ENCODE measurements around the gene ADAMTSL5. TPM values are rescaled to one million over a fixed set of nuclear protein-coding genes. Genes with fewer than 3 reads are reported as not detected.

Gene ADAMTSL5
- total and polyA plus RNA-seq, 2 of the 13 experiments (the other 11 are each of a cell fraction or from before 2014, with no cell fraction given) = 0.60 to 2.7 TPM

GRCh38 chr19:1503089-1503924 is 9.5 kb downstream of the ADAMTSL5 start (continued):
- TF ChIP-seq, protein P1, sequence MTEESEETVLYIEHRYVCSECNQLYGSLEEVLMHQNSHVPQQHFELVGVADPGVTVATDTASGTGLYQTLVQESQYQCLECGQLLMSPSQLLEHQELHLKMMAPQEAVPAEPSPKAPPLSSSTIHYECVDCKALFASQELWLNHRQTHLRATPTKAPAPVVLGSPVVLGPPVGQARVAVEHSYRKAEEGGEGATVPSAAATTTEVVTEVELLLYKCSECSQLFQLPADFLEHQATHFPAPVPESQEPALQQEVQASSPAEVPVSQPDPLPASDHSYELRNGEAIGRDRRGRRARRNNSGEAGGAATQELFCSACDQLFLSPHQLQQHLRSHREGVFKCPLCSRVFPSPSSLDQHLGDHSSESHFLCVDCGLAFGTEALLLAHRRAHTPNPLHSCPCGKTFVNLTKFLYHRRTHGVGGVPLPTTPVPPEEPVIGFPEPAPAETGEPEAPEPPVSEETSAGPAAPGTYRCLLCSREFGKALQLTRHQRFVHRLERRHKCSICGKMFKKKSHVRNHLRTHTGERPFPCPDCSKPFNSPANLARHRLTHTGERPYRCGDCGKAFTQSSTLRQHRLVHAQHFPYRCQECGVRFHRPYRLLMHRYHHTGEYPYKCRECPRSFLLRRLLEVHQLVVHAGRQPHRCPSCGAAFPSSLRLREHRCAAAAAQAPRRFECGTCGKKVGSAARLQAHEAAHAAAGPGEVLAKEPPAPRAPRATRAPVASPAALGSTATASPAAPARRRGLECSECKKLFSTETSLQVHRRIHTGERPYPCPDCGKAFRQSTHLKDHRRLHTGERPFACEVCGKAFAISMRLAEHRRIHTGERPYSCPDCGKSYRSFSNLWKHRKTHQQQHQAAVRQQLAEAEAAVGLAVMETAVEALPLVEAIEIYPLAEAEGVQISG (CRISPR knock-in tag; IDR thresholded peaks at IDR 0.05) = peak; percentile 44; the same call in 1 of the 2 replicates
- TF ChIP-seq, protein P2, sequence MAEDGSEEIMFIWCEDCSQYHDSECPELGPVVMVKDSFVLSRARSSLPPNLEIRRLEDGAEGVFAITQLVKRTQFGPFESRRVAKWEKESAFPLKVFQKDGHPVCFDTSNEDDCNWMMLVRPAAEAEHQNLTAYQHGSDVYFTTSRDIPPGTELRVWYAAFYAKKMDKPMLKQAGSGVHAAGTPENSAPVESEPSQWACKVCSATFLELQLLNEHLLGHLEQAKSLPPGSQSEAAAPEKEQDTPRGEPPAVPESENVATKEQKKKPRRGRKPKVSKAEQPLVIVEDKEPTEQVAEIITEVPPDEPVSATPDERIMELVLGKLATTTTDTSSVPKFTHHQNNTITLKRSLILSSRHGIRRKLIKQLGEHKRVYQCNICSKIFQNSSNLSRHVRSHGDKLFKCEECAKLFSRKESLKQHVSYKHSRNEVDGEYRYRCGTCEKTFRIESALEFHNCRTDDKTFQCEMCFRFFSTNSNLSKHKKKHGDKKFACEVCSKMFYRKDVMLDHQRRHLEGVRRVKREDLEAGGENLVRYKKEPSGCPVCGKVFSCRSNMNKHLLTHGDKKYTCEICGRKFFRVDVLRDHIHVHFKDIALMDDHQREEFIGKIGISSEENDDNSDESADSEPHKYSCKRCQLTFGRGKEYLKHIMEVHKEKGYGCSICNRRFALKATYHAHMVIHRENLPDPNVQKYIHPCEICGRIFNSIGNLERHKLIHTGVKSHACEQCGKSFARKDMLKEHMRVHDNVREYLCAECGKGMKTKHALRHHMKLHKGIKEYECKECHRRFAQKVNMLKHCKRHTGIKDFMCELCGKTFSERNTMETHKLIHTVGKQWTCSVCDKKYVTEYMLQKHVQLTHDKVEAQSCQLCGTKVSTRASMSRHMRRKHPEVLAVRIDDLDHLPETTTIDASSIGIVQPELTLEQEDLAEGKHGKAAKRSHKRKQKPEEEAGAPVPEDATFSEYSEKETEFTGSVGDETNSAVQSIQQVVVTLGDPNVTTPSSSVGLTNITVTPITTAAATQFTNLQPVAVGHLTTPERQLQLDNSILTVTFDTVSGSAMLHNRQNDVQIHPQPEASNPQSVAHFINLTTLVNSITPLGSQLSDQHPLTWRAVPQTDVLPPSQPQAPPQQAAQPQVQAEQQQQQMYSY (CRISPR knock-in tag; IDR thresholded peaks at IDR 0.05) = no peak
- TF ChIP-seq, protein P3, sequence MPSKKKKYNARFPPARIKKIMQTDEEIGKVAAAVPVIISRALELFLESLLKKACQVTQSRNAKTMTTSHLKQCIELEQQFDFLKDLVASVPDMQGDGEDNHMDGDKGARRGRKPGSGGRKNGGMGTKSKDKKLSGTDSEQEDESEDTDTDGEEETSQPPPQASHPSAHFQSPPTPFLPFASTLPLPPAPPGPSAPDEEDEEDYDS (CRISPR knock-in tag; IDR thresholded peaks at IDR 0.05) = no peak
- TF ChIP-seq CEBPB (IDR thresholded peaks at IDR 0.05; ENCODE audit: borderline replicate concordance, low read depth, low read length) = no peak
- no peak for TF ChIP-seq SNAI1 (CRISPR knock-in tag; IDR thresholded peaks at IDR 0.05; ENCODE audit: borderline replicate concordance)
- TF ChIP-seq ZNF552 (CRISPR knock-in tag; IDR thresholded peaks at IDR 0.05; ENCODE audit: borderline replicate concordance) = no peak
- no peak for TF ChIP-seq KLF9 (CRISPR knock-in tag; IDR thresholded peaks at IDR 0.05; ENCODE audit: low read depth)
- TF ChIP-seq TBP (CRISPR knock-in tag; IDR thresholded peaks at IDR 0.05) = no peak
- TF ChIP-seq, protein P4, sequence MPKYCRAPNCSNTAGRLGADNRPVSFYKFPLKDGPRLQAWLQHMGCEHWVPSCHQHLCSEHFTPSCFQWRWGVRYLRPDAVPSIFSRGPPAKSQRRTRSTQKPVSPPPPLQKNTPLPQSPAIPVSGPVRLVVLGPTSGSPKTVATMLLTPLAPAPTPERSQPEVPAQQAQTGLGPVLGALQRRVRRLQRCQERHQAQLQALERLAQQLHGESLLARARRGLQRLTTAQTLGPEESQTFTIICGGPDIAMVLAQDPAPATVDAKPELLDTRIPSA (CRISPR knock-in tag; IDR thresholded peaks at IDR 0.05; ENCODE audit: borderline replicate concordance) = no peak
- no peak for TF ChIP-seq ZNF225 (CRISPR knock-in tag; IDR thresholded peaks at IDR 0.05)
- TF ChIP-seq MIER3 (CRISPR knock-in tag; IDR thresholded peaks at IDR 0.05; ENCODE audit: borderline replicate concordance) = no peak
- TF ChIP-seq NR2C2 (CRISPR knock-in tag; IDR thresholded peaks at IDR 0.05; ENCODE audit: borderline replicate concordance) = no peak
- TF ChIP-seq, protein P5, sequence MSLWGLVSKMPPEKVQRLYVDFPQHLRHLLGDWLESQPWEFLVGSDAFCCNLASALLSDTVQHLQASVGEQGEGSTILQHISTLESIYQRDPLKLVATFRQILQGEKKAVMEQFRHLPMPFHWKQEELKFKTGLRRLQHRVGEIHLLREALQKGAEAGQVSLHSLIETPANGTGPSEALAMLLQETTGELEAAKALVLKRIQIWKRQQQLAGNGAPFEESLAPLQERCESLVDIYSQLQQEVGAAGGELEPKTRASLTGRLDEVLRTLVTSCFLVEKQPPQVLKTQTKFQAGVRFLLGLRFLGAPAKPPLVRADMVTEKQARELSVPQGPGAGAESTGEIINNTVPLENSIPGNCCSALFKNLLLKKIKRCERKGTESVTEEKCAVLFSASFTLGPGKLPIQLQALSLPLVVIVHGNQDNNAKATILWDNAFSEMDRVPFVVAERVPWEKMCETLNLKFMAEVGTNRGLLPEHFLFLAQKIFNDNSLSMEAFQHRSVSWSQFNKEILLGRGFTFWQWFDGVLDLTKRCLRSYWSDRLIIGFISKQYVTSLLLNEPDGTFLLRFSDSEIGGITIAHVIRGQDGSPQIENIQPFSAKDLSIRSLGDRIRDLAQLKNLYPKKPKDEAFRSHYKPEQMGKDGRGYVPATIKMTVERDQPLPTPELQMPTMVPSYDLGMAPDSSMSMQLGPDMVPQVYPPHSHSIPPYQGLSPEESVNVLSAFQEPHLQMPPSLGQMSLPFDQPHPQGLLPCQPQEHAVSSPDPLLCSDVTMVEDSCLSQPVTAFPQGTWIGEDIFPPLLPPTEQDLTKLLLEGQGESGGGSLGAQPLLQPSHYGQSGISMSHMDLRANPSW (CRISPR knock-in tag; IDR thresholded peaks at IDR 0.05; ENCODE audit: borderline replicate concordance) = no peak
- no peak for TF ChIP-seq ARID2 (CRISPR knock-in tag; IDR thresholded peaks at IDR 0.05; ENCODE audit: borderline replicate concordance)
- TF ChIP-seq SMARCE1 (IDR thresholded peaks at IDR 0.05; ENCODE audit: borderline replicate concordance) = no peak
- no peak for TF ChIP-seq SATB2 (CRISPR knock-in tag; IDR thresholded peaks at IDR 0.05)
- no peak for TF ChIP-seq MEF2D (CRISPR knock-in tag; IDR thresholded peaks at IDR 0.05)
- no peak for TF ChIP-seq ZNF724P (CRISPR knock-in tag; IDR thresholded peaks at IDR 0.05; ENCODE audit: borderline replicate concordance)

All from HepG2 (cell line).